Measurements from ENCODE around the gene CDH13.

CDH13 gene

GRCh38 chr16:83248735-83249463, 622.1 kb downstream of the CDH13 start:
- no peak for DNase-seq (ENCODE audit: low read depth)

- no peak for DNase-seq (ENCODE audit: low read depth)
These were observed 626.8 kb downstream of the CDH13 start for GRCh38 chr16:83253521-83253920.

GRCh38 chr16:83258366-83258928, 631.7 kb downstream of the CDH13 start:
- DNase-seq (ENCODE audit: low read depth): no peak

- no peak for DNase-seq (ENCODE audit: low read depth)
These were observed 640.2 kb downstream of the CDH13 start for GRCh38 chr16:83266848-83267553.

- DNase-seq (ENCODE audit: low read depth): no peak
These were observed 641.4 kb downstream of the CDH13 start for GRCh38 chr16:83268169-83268568.

GRCh38 chr16:83269048-83269447, 642.3 kb downstream of the CDH13 start:
- DNase-seq (ENCODE audit: low read depth): no peak

GRCh38 chr16:83269541-83269940, 642.8 kb downstream of the CDH13 start:
- no peak for DNase-seq (ENCODE audit: low read depth)

GRCh38 chr16:83270061-83270460, 643.3 kb downstream of the CDH13 start:
- DNase-seq (ENCODE audit: low read depth): no peak

GRCh38 chr16:83270640-83271039, 643.9 kb downstream of the CDH13 start:
- DNase-seq (ENCODE audit: low read depth): no peak

GRCh38 chr16:83271123-83271522, 644.4 kb downstream of the CDH13 start:
- no peak for DNase-seq (ENCODE audit: low read depth)

- DNase-seq (ENCODE audit: low read depth): no peak
These were observed 645.3 kb downstream of the CDH13 start for GRCh38 chr16:83271970-83272575.

GRCh38 chr16:83272843-83273242, 646.1 kb downstream of the CDH13 start:
- no peak for DNase-seq (ENCODE audit: low read depth)

GRCh38 chr16:83273504-83274173, 646.9 kb downstream of the CDH13 start:
- no peak for DNase-seq (ENCODE audit: low read depth)

- no peak for DNase-seq (ENCODE audit: low read depth)
These were observed 652.5 kb downstream of the CDH13 start for GRCh38 chr16:83279251-83279650.

- DNase-seq (ENCODE audit: low read depth): no peak
These were observed 659.2 kb downstream of the CDH13 start for GRCh38 chr16:83285921-83286320.

GRCh38 chr16:83296505-83296904, 669.7 kb downstream of the CDH13 start:
- DNase-seq (ENCODE audit: low read depth): no peak

GRCh38 chr16:83298541-83298940, 671.8 kb downstream of the CDH13 start:
- DNase-seq (ENCODE audit: low read depth): no peak

- DNase-seq (ENCODE audit: low read depth): no peak
These were observed 673.6 kb downstream of the CDH13 start for GRCh38 chr16:83300326-83300725.

GRCh38 chr16:83301971-83302370, 675.2 kb downstream of the CDH13 start:
- no peak for DNase-seq (ENCODE audit: low read depth)

- no peak for DNase-seq (ENCODE audit: low read depth)
These were observed 676.1 kb downstream of the CDH13 start for GRCh38 chr16:83302853-83303252.

- DNase-seq (ENCODE audit: low read depth): no peak
These were observed 678.3 kb downstream of the CDH13 start for GRCh38 chr16:83305092-83305491.

GRCh38 chr16:83306961-83307593, 680.3 kb downstream of the CDH13 start:
- no peak for DNase-seq (ENCODE audit: low read depth)
